Thoracic aorta (tissue), 2 donors: ENCODE results near the gene ZNF8. TPM values are rescaled to one million over a fixed set of nuclear protein-coding genes. Genes with fewer than 3 reads are reported as not detected.

ENCODE experiments used
- ATAC-seq: fragments of 150-250 bp; one replicate; pipeline ENCODE4 v1.8.0; 2017; ENCODE audit warnings: low read depth; ENCODE audit not compliant: insufficient number of reproducible peaks, low FRiP score
- DNase-seq: peaks from one replicate; pipeline ENCODE4 v3.0.0-alpha.2; 2020; ENCODE audit warnings: low spot score
- H3K27ac ChIP-seq, 2 donors: fragments of 200-600 bp; sonication (generic); 1 replicate in 1 of 2; 2 replicates in 1 of 2; pipeline ENCODE4 v1.5.1; 2016; ENCODE audit warnings: mild to moderate bottlenecking in 2 of 2, moderate library complexity in 2 of 2
- H3K27me3 ChIP-seq: fragments of 200-600 bp; sonication (generic); replicated peaks from 2 replicates; pipeline ENCODE4 v1.6.0; 2016; ENCODE audit warnings: mild to moderate bottlenecking; ENCODE audit not compliant: insufficient read depth
- H3K36me3 ChIP-seq: fragments of 200-600 bp; sonication (generic); one replicate; pipeline ENCODE4 v1.5.1; 2016
- H3K4me1 ChIP-seq, 2 donors: fragments of 200-600 bp; sonication (generic); 1 replicate in 1 of 2; 2 replicates in 1 of 2; pipeline versions ENCODE4 v1.5.1 to v1.6.0; 2016; ENCODE audit warnings: low read depth in 2 of 2, mild to moderate bottlenecking in 1 of 2; ENCODE audit not compliant: control insufficient read depth in 1 of 2
- H3K4me3 ChIP-seq: fragments of 200-600 bp; sonication (generic); 2 replicates; pipeline ENCODE4 v1.5.1; 2016; ENCODE audit warnings: mild to moderate bottlenecking
- H3K9me3 ChIP-seq: fragments of 200-600 bp; sonication (generic); 2 replicates; pipeline ENCODE4 v1.5.1; 2016
- CTCF ChIP-seq: fragments of 200-600 bp; sonication (generic); IDR thresholded peaks from one replicate; pipeline ENCODE4 v1.5.1; 2019; ENCODE audit warnings: antibody characterized with exemption
- total RNA-seq, 2 donors: library from RNA; depleted of rRNA; stranded (reverse); fragments of >200 nt; gene quantifications; one replicate each; pipeline versions ENCODE4 v1.1.0 to v1.2.3, GENCODE V29; 2016

The ZNF8 gene
- 10 to 100 TPM; 11.4 to 12.0 TPM for total RNA-seq

GRCh38 chr19:58278541-58279041 is at the start of gene ZNF8:
Gene ZNF8, plus strand, starts transcription at chr19:58278955. Its CDS starts 127 bp downstream, at chr19:58279082.
- no peak for TF ChIP-seq CTCF
- H3K36me3 ChIP-seq = peaks cover 5% of the 10 kb centered on the region
- H3K9me3 ChIP-seq = peaks cover 16% of the 10 kb centered on the region
- H3K4me3 ChIP-seq = peak within 1 kb of the TSS; percentile 85
- H3K27me3 ChIP-seq = no peaks in the 10 kb centered on the region
- peak; percentile 93 for ATAC-seq
- peak; percentile 89 for DNase-seq
- peak within 1 kb of the TSS; percentile 80 to 86 for H3K27ac ChIP-seq
- peaks cover 4 to 18% of the 10 kb centered on the region in 2 donors for H3K4me1 ChIP-seq

GRCh38 chr19:58229255-58229639 is 49.5 kb upstream of the ZNF8 start:
- peaks cover 9% of the 10 kb centered on the region in 2 donors for H3K4me1 ChIP-seq
- no peak for ATAC-seq
- DNase-seq = no peak
- H3K36me3 ChIP-seq = peaks cover 26% of the 10 kb centered on the region
- no peak for TF ChIP-seq CTCF
- peak overlapping the region; percentile 71 for H3K4me3 ChIP-seq
- H3K27me3 ChIP-seq = no peaks in the 10 kb centered on the region
- H3K27ac ChIP-seq = peak overlapping the region in 1 of 2 donors; percentile 51
- peaks cover 6% of the 10 kb centered on the region for H3K9me3 ChIP-seq

GRCh38 chr19:58237324-58237723 is 41.4 kb upstream of the ZNF8 start:
- Histone ChIP-seq H3K36me3 (peaks cover 63% of the 10 kb centered on the region), H3K4me3 (no peak overlapping the region), H3K4me1 (no peaks in the 10 kb centered on the region), H3K27ac (no peak overlapping the region), H3K27me3 (no peaks in the 10 kb centered on the region), H3K9me3 (peaks cover 72% of the 10 kb centered on the region)
- TF ChIP-seq CTCF = no peak
- no peak for DNase-seq
- no peak for ATAC-seq

- DNase-seq (no peak), ATAC-seq (no peak)
- H3K27me3 ChIP-seq = no peaks in the 10 kb centered on the region
- H3K36me3 ChIP-seq = peaks cover 71% of the 10 kb centered on the region
- no peak for TF ChIP-seq CTCF
- H3K27ac ChIP-seq = no peak overlapping the region
- peaks cover 96% of the 10 kb centered on the region for H3K9me3 ChIP-seq
- no peaks in the 10 kb centered on the region for H3K4me1 ChIP-seq
- H3K4me3 ChIP-seq = no peak overlapping the region
These were observed 35.4 kb upstream of the ZNF8 start for GRCh38 chr19:58243351-58243750.

GRCh38 chr19:58248886-58249285 is 29.9 kb upstream of the ZNF8 start:
- ATAC-seq (no peak), DNase-seq (no peak)
- Histone ChIP-seq H3K36me3 (peaks cover 93% of the 10 kb centered on the region), H3K4me3 (no peak overlapping the region), H3K27me3 (no peaks in the 10 kb centered on the region), H3K27ac (no peak overlapping the region), H3K9me3 (peaks cover 100% of the 10 kb centered on the region), H3K4me1 (no peaks in the 10 kb centered on the region)
- TF ChIP-seq CTCF = no peak
